Panc1 (cell line): ENCODE data around the gene SPSB1. TPM values are rescaled to one million over a fixed set of nuclear protein-coding genes. Genes with fewer than 3 reads are reported as not detected.

Experiments used
- ATAC-seq: fragments of 200-7000 bp; cut with Tn5 transposase; 2 replicates; pipeline ENCODE4 v1.9.1; 2020; ENCODE audit warnings: mild to moderate bottlenecking, moderate library complexity
- BruUV-seq: library from RNA; stranded (reverse); fragments of 400-500 nt; replicated peaks from 2 replicates; lab custom pipeline; 2021; lab: Mats Ljungman, UMichigan
- CTCF ChIA-PET: fragments of 300-600 bp; sonication (Branson Sonifier 250); formaldehyde crosslinking; loops from one replicate; lab custom pipeline; 2022; ENCODE audit warnings: antibody characterized with exemption; lab: Charles Lee
- POLR2A ChIA-PET: fragments of 300-600 bp; sonication (Branson Sonifier 250); formaldehyde crosslinking; loops from one replicate; lab custom pipeline; 2022; ENCODE audit warnings: antibody characterized with exemption; lab: Charles Lee
- DNase-seq: peaks from one replicate; pipeline ENCODE4 v3.0.0-alpha.2; 2010; ENCODE audit warnings: low read depth, low spot score
- H3K27ac ChIP-seq: 2 replicates; pipeline ENCODE4 v1.5.1; 2011; ENCODE audit warnings: mild to moderate bottlenecking, low read length, inconsistent platforms
- H3K27me3 ChIP-seq: fragments of 200-500 bp; sonication (Bioruptor generic); 2 replicates; pipeline ENCODE4 v1.6.0; 2014; ENCODE audit warnings: low read length, inconsistent platforms; ENCODE audit not compliant: control insufficient read depth, insufficient read depth
- H3K36me3 ChIP-seq: fragments of 200-500 bp; sonication (Bioruptor generic); 2 replicates; pipeline ENCODE4 v1.5.1; 2014; ENCODE audit warnings: inconsistent platforms, mild to moderate bottlenecking, low read length, moderate library complexity; ENCODE audit not compliant: control insufficient read depth, insufficient read depth
- H3K4me1 ChIP-seq: 2 replicates; pipeline ENCODE4 v1.5.1; 2011; ENCODE audit warnings: inconsistent platforms, mild to moderate bottlenecking, low read length, moderate library complexity; ENCODE audit not compliant: control insufficient read depth, insufficient read depth
- H3K4me3 ChIP-seq, 2 experiments: 2 replicates each; pipeline ENCODE4 v1.5.1; 2011 to 2012; ENCODE audit warnings: low read depth in 2 of 2, low read length in 2 of 2, mild to moderate bottlenecking in 2 of 2, inconsistent platforms in 1 of 2, moderate library complexity in 1 of 2
- H3K9me3 ChIP-seq: fragments of 200-500 bp; sonication (Bioruptor generic); 2 replicates; pipeline ENCODE4 v1.5.1; 2014; ENCODE audit warnings: low read depth, mild to moderate bottlenecking, inconsistent platforms, low read length, moderate library complexity; ENCODE audit not compliant: control insufficient read depth, insufficient read depth
- POLR2AphosphoS5 ChIP-seq: IDR thresholded peaks from 2 replicates; pipeline ENCODE4 v1.6.1; 2012; ENCODE audit warnings: mild to moderate bottlenecking, low read depth, low read length, moderate library complexity
- SIN3A ChIP-seq: IDR thresholded peaks from 2 replicates; pipeline ENCODE4 v1.6.1; 2012; ENCODE audit warnings: low read depth, mild to moderate bottlenecking, low read length, moderate library complexity, borderline replicate concordance; ENCODE audit not compliant: insufficient read depth
- TCF7L2 ChIP-seq: IDR thresholded peaks from 2 replicates; pipeline ENCODE4 v1.6.1; 2011; ENCODE audit warnings: mild to moderate bottlenecking, low read depth, low read length, inconsistent platforms
- in situ Hi-C: cut with HindIII; loops from 2 replicates; pipeline ENCODE4 v1.10.0; 2016; ENCODE audit warnings: low sequenced_read_pairs, low pct_unique_long_range_greater_than_20kb
- intact Hi-C: fragments of 100-400 bp; cut with micrococcal nuclease; formaldehyde crosslinking; loops from one replicate; pipeline ENCODE4 v1.10.0; 2022; ENCODE audit not compliant: unreplicated experiment
- total RNA-seq: library from RNA; stranded (reverse); gene quantifications from one replicate; pipeline ENCODE4 v1.2.1, GENCODE V29; 2021; ENCODE audit not compliant: unreplicated experiment
- TF ChIP-seq, protein P1 (sequence below): fragments of 450-650 bp; IDR thresholded peaks from 2 replicates; pipeline ENCODE4 v1.5.1; 2017; ENCODE audit warnings: mild to moderate bottlenecking
- TF ChIP-seq, protein P2 (sequence below), 2 experiments: IDR thresholded peaks; 2 replicates each; pipeline ENCODE4 v1.6.1; 2011 to 2012; ENCODE audit warnings: low read depth in 2 of 2, control low read depth in 1 of 2, low read length in 1 of 2, mild to moderate bottlenecking in 1 of 2, moderate library complexity in 1 of 2; ENCODE audit not compliant: insufficient read depth in 1 of 2

SPSB1 gene
- total RNA-seq, 1 experiment from 2014 or later, result 73.7 TPM

DNA sequence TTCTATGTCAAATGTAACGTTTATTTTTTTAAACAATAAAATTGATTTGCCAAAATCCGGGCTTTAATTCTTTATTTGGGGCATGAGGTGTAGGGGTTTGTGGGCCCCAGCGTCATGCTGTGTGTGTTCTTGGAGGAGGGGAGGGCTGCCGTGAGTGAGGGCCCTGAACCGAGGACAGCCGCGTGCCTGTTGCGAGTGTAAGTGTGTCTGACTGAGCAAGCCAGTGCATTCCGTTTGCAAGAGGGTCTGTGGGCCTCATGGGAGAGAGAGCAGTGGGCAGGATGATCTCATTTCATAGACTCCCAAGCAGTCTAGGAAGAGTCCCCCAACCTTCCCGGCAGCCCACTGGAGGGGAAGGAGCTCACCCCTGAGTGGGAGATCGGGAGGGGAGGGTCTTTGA lies 21.4 kb upstream of the SPSB1 start:
- intact Hi-C loops, result no loop called here
- CTCF ChIA-PET, result no interaction called here
- no TSS peak for BruUV-seq
- Histone ChIP-seq H3K9me3 (no peaks in the 10 kb centered on the region), H3K36me3 (no peaks in the 10 kb centered on the region), H3K4me3 (no peak overlapping the region), H3K27me3 (no peaks in the 10 kb centered on the region), H3K27ac (peak overlapping the region; percentile 20; the same call in 1 of the 2 replicates), H3K4me1 (peaks cover 55% of the 10 kb centered on the region)
- in situ Hi-C loops, result no loop called here
- ATAC-seq (no peak), DNase-seq (no peak)
- TF ChIP-seq SIN3A (no peak), TCF7L2 (no peak), POLR2AphosphoS5 (no peak)
- TF ChIP-seq, protein P1, sequence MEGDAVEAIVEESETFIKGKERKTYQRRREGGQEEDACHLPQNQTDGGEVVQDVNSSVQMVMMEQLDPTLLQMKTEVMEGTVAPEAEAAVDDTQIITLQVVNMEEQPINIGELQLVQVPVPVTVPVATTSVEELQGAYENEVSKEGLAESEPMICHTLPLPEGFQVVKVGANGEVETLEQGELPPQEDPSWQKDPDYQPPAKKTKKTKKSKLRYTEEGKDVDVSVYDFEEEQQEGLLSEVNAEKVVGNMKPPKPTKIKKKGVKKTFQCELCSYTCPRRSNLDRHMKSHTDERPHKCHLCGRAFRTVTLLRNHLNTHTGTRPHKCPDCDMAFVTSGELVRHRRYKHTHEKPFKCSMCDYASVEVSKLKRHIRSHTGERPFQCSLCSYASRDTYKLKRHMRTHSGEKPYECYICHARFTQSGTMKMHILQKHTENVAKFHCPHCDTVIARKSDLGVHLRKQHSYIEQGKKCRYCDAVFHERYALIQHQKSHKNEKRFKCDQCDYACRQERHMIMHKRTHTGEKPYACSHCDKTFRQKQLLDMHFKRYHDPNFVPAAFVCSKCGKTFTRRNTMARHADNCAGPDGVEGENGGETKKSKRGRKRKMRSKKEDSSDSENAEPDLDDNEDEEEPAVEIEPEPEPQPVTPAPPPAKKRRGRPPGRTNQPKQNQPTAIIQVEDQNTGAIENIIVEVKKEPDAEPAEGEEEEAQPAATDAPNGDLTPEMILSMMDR, result no peak
- TF ChIP-seq, protein P2, sequence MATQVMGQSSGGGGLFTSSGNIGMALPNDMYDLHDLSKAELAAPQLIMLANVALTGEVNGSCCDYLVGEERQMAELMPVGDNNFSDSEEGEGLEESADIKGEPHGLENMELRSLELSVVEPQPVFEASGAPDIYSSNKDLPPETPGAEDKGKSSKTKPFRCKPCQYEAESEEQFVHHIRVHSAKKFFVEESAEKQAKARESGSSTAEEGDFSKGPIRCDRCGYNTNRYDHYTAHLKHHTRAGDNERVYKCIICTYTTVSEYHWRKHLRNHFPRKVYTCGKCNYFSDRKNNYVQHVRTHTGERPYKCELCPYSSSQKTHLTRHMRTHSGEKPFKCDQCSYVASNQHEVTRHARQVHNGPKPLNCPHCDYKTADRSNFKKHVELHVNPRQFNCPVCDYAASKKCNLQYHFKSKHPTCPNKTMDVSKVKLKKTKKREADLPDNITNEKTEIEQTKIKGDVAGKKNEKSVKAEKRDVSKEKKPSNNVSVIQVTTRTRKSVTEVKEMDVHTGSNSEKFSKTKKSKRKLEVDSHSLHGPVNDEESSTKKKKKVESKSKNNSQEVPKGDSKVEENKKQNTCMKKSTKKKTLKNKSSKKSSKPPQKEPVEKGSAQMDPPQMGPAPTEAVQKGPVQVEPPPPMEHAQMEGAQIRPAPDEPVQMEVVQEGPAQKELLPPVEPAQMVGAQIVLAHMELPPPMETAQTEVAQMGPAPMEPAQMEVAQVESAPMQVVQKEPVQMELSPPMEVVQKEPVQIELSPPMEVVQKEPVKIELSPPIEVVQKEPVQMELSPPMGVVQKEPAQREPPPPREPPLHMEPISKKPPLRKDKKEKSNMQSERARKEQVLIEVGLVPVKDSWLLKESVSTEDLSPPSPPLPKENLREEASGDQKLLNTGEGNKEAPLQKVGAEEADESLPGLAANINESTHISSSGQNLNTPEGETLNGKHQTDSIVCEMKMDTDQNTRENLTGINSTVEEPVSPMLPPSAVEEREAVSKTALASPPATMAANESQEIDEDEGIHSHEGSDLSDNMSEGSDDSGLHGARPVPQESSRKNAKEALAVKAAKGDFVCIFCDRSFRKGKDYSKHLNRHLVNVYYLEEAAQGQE (IDR thresholded peaks at IDR 0.05; ENCODE audit: insufficient read depth in 1 of 2, low read depth in 2 of 2, low read length in 1 of 2), result no peak
- POLR2A ChIA-PET, result no interaction called here

DNA sequence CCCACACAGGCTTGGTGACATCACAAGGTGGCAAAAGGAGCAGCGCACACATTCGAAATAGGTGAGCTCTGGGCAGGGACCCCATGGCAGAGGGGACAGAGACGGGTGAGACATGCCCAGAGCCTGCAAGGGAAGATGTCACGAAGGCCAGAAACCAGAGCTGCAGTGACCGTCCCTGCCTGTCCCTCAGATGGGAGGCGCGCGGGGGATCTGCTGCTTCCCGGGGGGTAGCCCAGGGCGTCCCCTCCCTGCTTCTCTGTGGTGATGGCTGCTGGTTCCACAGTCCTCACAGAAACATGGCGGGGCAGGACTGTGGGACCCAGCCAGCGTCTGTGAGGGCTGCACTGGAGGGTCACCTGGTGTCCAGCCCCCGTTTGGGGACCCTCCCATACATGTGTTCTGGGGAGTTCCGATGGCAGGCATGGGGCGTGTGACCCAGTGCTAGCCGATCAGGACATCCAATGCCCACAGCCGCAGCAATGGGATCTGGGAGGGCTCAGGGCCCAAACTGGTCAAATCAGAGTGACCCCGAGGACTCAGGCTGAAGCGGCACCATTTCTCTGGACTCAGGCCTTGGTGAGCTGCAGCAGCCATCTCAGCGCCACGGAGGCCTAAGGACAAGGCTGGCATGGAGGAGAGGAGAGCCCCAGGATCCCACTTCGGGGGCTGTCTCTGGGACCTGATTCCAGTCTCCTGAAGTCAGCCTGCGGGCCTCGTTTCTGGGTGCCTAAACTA lies 20.7 kb upstream of the SPSB1 start:
- Histone ChIP-seq H3K27me3 (no peaks in the 10 kb centered on the region), H3K27ac (peak overlapping the region; percentile 20; the same call in 1 of the 2 replicates), H3K4me3 (no peak overlapping the region), H3K36me3 (no peaks in the 10 kb centered on the region), H3K4me1 (peaks cover 55% of the 10 kb centered on the region), H3K9me3 (no peaks in the 10 kb centered on the region)
- TF ChIP-seq, protein P1, result no peak
- TF ChIP-seq POLR2AphosphoS5 (no peak), SIN3A (no peak), TCF7L2 (no peak)
- TF ChIP-seq, protein P2 (IDR thresholded peaks at IDR 0.05; ENCODE audit: insufficient read depth in 1 of 2, low read depth in 2 of 2, low read length in 1 of 2), result no peak
- CTCF ChIA-PET, result interaction anchor here (0.7 kb wide), 1 partner anchor 343 kb away, joined by 3 read pairs; no protein-coding TSS in a partner anchor
- no peak for ATAC-seq
- in situ Hi-C loops, result no loop called here
- DNase-seq, result no peak
- intact Hi-C loops, result no loop called here
- POLR2A ChIA-PET, result interaction anchor here (0.6 kb wide), 1 partner anchor 23 kb away, joined by 3 read pairs; no protein-coding TSS in a partner anchor
- BruUV-seq, result no TSS peak
